ENCODE data around the gene MCCD1.
A peak's percentile ranks its signal among the peaks of the same experiment; 100 is the strongest.
"Not testable (repeated sequence)": the region's sequence is repeated elsewhere in the genome, so short reads cannot be mapped to it uniquely, and the experiment has no call there.

Gene MCCD1

GRCh38 chr6:31498748-31499147, 30.0 kb upstream of the MCCD1 start:
- DNase-seq (ENCODE audit: low read depth) = no peak
- TF ChIP-seq CTCF (conservative IDR thresholded peaks at IDR 0.05; ENCODE audit: low read length) = no peak
- H3K4me3 ChIP-seq (ENCODE audit: low read length) = peak overlapping the region; percentile 37

DNA sequence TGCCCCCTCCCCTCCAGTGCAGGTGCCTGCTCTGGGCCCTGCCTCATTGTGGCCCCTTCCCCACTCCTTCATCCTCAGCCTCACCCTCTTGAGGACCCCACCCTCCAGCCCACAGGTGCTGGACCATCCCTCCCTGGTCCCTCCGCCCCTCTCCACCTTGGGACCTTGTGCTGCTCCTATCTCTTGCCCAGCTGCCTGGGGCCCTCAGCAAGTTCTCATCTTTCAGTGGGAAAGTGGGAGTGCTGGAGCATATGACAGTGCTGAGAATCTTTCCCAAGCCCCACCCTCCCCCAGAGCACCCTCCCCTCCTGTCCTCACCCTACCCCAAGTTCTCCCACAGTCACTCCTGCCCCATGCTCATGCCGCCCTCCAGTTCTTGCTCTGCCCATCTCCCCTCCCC, 29.1 kb upstream of the MCCD1 start:
- not testable (repeated sequence) for H3K4me3 ChIP-seq (ENCODE audit: low read length); DNase-seq (ENCODE audit: low read depth)

DNA sequence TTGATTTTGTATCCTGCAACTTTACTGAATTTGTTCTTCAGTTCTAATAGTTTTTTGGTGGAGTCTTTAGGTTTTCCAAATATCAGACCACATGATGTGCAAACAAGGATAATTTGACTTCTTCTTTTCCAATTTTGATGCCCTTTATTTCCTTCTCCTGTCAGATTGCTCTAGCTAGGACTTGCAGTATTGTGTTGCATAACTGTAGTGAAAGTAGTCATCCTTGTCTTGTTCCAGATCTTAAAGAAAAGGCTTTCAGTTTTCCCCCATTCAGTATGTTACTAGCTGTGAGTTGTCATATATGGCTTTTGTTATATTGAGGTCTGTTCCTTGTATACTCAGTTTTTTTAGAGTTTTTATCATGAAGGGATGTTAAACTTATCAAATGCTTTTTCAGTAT, 26.2 kb upstream of the MCCD1 start:
- no peak for DNase-seq (ENCODE audit: low read depth)
- H3K4me3 ChIP-seq (ENCODE audit: low read length) = no peak overlapping the region
- TF ChIP-seq CTCF (conservative IDR thresholded peaks at IDR 0.05; ENCODE audit: low read length) = no peak

- DNase-seq (ENCODE audit: low read depth); H3K4me3 ChIP-seq (ENCODE audit: low read length): not testable (repeated sequence)
Observed at GRCh38 chr6:31509036-31509435, 19.7 kb upstream of the MCCD1 start.

GRCh38 chr6:31510007-31510406, 18.8 kb upstream of the MCCD1 start:
- TF ChIP-seq CTCF (conservative IDR thresholded peaks at IDR 0.05; ENCODE audit: low read length) = no peak
- no peak overlapping the region for H3K4me3 ChIP-seq (ENCODE audit: low read length)
- no peak for DNase-seq (ENCODE audit: low read depth)

- H3K4me3 ChIP-seq (ENCODE audit: low read length) = no peak overlapping the region
- TF ChIP-seq CTCF (conservative IDR thresholded peaks at IDR 0.05; ENCODE audit: low read length) = no peak
- no peak for DNase-seq (ENCODE audit: low read depth)
Observed at GRCh38 chr6:31513456-31514165, 15.2 kb upstream of the MCCD1 start.

- no peak overlapping the region for H3K4me3 ChIP-seq (ENCODE audit: low read length)
- no peak for TF ChIP-seq CTCF (conservative IDR thresholded peaks at IDR 0.05; ENCODE audit: low read length)
- DNase-seq (ENCODE audit: low read depth) = no peak
Observed at GRCh38 chr6:31521835-31522234, 6.9 kb upstream of the MCCD1 start.

GRCh38 chr6:31525553-31525931, 3.2 kb upstream of the MCCD1 start:
- TF ChIP-seq CTCF (conservative IDR thresholded peaks at IDR 0.05; ENCODE audit: low read length) = no peak
- H3K4me3 ChIP-seq (ENCODE audit: low read length) = no peak overlapping the region
- no peak for DNase-seq (ENCODE audit: low read depth)

Measured in AG10803 (cell line).